Measurements from ENCODE around the gene NOP53. TPM values are rescaled to one million over a fixed set of nuclear protein-coding genes. Genes with fewer than 3 reads are reported as not detected.

NOP53 gene
- total and polyA plus RNA-seq, 2 donors (not counting 3 experiments of a cell fraction or from before 2014, with no cell fraction given): 119 to 150 TPM

DNA sequence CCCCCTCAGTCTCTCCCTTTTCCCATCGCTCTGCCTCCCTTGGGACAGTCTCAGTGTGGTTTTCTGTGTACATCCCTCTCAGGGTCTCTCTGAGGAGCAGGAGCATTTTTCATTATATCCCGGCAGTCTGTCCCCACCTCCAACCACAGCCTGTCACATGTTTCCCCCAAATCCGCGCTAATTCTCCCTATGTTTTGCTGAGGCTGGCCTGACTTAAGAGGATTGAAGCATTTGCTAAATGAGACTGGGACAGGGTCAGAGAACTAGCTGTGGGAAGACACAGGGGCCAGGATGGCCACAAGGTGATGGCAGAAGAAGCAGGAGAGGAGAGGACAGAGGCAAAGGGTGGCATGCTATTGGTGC is 53.5 kb downstream of the NOP53 start:
- Histone ChIP-seq H3K4me2 (ENCODE audit: insufficient read depth, low read length) (no peak overlapping the region), H4K20me1 (replicated peaks; ENCODE audit: control insufficient read depth, extremely low read depth, insufficient read depth, low read length) (no peaks in the 10 kb centered on the region), H3K9me3 (replicated peaks; ENCODE audit: control insufficient read depth, insufficient read depth, low read length) (no peaks in the 10 kb centered on the region), H3K9me1 (replicated peaks; ENCODE audit: control insufficient read depth, extremely low read depth, insufficient read depth, low read length) (no peaks in the 10 kb centered on the region), H3K4me1 (ENCODE audit: control insufficient read depth, extremely low read depth, insufficient read depth, low read length) (no peaks in the 10 kb centered on the region), H3K4me3 (replicated peaks in 1 of 3; ENCODE audit: insufficient read depth in 1 of 3, low read depth in 1 of 3, low read length in 3 of 3) (no peak overlapping the region), H3K27ac (ENCODE audit: insufficient read depth, low read depth, low read length) (no peak overlapping the region), H2AFZ (ENCODE audit: low read depth, low read length) (no peak overlapping the region), H3K9ac (replicated peaks; ENCODE audit: extremely low read depth, insufficient read depth, low read length) (no peak overlapping the region), H3K27me3 (ENCODE audit: control insufficient read depth in 2 of 2, insufficient read depth in 2 of 2, low read length in 2 of 2) (no peaks in the 10 kb centered on the region), H3K79me2 (ENCODE audit: control insufficient read depth, insufficient read depth, low read length) (no peaks in the 10 kb centered on the region), H3K36me3 (ENCODE audit: control insufficient read depth in 2 of 2, extremely low read depth in 1 of 2, insufficient read depth in 2 of 2, low read length in 2 of 2) (no peaks in the 10 kb centered on the region)
- CTCF ChIA-PET: interaction anchor here (1.4 to 2.8 kb wide), 3 partner anchors 8 to 17 kb away, joined by 4 to 11 read pairs (median 9); no protein-coding TSS in a partner anchor
- intact Hi-C loops (cut with micrococcal nuclease) (no loop called here), dilution Hi-C loops (cut with MboI; ENCODE audit: extremely low pct_ligation_motif_present, low sequenced_read_pairs) (no loop called here)
- POLR2A ChIA-PET: no interaction called here
- TF ChIP-seq FOS (IDR thresholded peaks at IDR 0.05; ENCODE audit: borderline replicate concordance, insufficient read depth, low read length) (no peak), EZH2 (IDR thresholded peaks at IDR 0.05; ENCODE audit: borderline replicate concordance, low read depth, low read length, severe bottlenecking) (no peak), POLR2AphosphoS5 (IDR thresholded peaks at IDR 0.05; ENCODE audit: insufficient read depth, low read depth, low read length) (no peak), POLR2A (IDR thresholded peaks at IDR 0.05; ENCODE audit: low read depth, low read length) (no peak), MYC (IDR thresholded peaks at IDR 0.05; ENCODE audit: low read depth, low read length) (no peak), GATA2 (IDR thresholded peaks at IDR 0.05; ENCODE audit: insufficient read depth, insufficient read length, low read depth, low read length) (no peak), JUN (IDR thresholded peaks at IDR 0.05; ENCODE audit: borderline replicate concordance, insufficient read depth, insufficient read length, low read depth) (no peak)
- TF ChIP-seq, protein P1, sequence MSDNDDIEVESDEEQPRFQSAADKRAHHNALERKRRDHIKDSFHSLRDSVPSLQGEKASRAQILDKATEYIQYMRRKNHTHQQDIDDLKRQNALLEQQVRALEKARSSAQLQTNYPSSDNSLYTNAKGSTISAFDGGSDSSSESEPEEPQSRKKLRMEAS (IDR thresholded peaks at IDR 0.05; ENCODE audit: insufficient read depth, insufficient read length): no peak
- TF ChIP-seq, protein P2, sequence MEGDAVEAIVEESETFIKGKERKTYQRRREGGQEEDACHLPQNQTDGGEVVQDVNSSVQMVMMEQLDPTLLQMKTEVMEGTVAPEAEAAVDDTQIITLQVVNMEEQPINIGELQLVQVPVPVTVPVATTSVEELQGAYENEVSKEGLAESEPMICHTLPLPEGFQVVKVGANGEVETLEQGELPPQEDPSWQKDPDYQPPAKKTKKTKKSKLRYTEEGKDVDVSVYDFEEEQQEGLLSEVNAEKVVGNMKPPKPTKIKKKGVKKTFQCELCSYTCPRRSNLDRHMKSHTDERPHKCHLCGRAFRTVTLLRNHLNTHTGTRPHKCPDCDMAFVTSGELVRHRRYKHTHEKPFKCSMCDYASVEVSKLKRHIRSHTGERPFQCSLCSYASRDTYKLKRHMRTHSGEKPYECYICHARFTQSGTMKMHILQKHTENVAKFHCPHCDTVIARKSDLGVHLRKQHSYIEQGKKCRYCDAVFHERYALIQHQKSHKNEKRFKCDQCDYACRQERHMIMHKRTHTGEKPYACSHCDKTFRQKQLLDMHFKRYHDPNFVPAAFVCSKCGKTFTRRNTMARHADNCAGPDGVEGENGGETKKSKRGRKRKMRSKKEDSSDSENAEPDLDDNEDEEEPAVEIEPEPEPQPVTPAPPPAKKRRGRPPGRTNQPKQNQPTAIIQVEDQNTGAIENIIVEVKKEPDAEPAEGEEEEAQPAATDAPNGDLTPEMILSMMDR (IDR thresholded peaks at IDR 0.05; ENCODE audit: extremely low read depth in 1 of 2, insufficient read depth in 1 of 2, low read depth in 1 of 2, low read length in 2 of 2): no peak
- no TSS peak for BruUV-seq (replicated peaks)
- FAIRE-seq: no peak
- DNase-seq (ENCODE audit: low read depth, low spot score): no peak

All from endothelial cell of umbilical vein (primary cell).